Chondrocyte (in vitro differentiated cells): ENCODE results near the gene TRIM56. TPM values are rescaled to one million over a fixed set of nuclear protein-coding genes. Genes with fewer than 3 reads are reported as not detected.
A peak's percentile ranks its signal among the peaks of the same experiment; 100 is the strongest.
"Not testable (repeated sequence)": the region's sequence is repeated elsewhere in the genome, so short reads cannot be mapped to it uniquely, and the experiment has no call there.

Source experiments
- DNase-seq: peaks from one replicate; pipeline ENCODE4 v3.0.0; 2021; ENCODE audit warnings: mixed read lengths, low spot score
- H3K27ac Mint-ChIP-seq: one replicate; pipeline ENCODE4 v1.8.0; 2021; ENCODE audit warnings: mild to moderate bottlenecking, moderate library complexity, mixed read lengths; ENCODE audit not compliant: unreplicated experiment
- H3K27me3 Mint-ChIP-seq: 2 replicates; pipeline ENCODE4 v1.8.0; 2021; ENCODE audit warnings: low read depth, mixed read lengths
- H3K36me3 Mint-ChIP-seq: 2 replicates; pipeline ENCODE4 v1.8.0; 2021; ENCODE audit warnings: low read depth, mixed read lengths
- H3K4me1 Mint-ChIP-seq: 2 replicates; pipeline ENCODE4 v1.8.0; 2021; ENCODE audit warnings: low read depth, mild to moderate bottlenecking, mixed read lengths
- H3K4me3 Mint-ChIP-seq: one replicate; pipeline ENCODE4 v1.8.0; 2021; ENCODE audit warnings: mild to moderate bottlenecking, moderate library complexity, mixed read lengths; ENCODE audit not compliant: unreplicated experiment
- H3K9me3 Mint-ChIP-seq: 2 replicates; pipeline ENCODE4 v1.8.0; 2021; ENCODE audit warnings: low read depth, mixed read lengths
- total RNA-seq: library from RNA; stranded (reverse); gene quantifications from 3 replicates; pipeline ENCODE4 v1.2.1, GENCODE V29; 2021
- TF ChIP-seq, protein P1 (sequence below): fragments of 200-600 bp; sonication (generic); IDR thresholded peaks from 2 replicates; pipeline ENCODE4 v1.5.0; 2021; ENCODE audit warnings: antibody characterized with exemption, mild to moderate bottlenecking, moderate library complexity

TRIM56 gene
- total RNA-seq, 1 donor from 2014 or later, result 30.4 TPM

DNA sequence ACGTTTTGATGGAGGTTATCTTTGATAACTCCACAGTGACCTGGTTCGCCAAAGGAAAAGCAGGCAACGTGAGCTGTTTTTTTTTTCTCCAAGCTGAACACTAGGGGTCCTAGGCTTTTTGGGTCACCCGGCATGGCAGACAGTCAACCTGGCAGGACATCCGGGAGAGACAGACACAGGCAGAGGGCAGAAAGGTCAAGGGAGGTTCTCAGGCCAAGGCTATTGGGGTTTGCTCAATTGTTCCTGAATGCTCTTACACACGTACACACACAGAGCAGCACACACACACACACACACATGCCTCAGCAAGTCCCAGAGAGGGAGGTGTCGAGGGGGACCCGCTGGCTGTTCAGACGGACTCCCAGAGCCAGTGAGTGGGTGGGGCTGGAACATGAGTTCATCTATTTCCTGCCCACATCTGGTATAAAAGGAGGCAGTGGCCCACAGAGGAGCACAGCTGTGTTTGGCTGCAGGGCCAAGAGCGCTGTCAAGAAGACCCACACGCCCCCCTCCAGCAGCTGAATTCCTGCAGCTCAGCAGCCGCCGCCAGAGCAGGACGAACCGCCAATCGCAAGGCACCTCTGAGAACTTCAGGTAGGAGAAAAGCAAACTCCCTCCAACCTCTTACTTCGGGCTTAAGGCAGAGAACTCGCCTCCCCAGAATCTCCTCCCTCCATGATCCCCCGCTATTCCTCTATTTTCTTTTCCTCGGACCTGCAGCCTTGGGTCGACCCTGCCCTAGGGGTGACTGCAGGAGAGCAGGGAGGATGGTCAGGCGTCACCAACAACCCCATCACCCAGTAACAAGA, 41.6 kb downstream of the TRIM56 start, which contains the start of gene SERPINE1:
Gene SERPINE1 (plus strand): TSS at position 454 of the 809 bp plus-strand sequence. CDS start 1,290 bp downstream, outside the sequence.
- Mint-ChIP-seq H3K27ac (peak within 1 kb of the TSS; percentile 97), H3K4me1 (peaks cover 93% of the 10 kb centered on the region), H3K4me3 (peak within 1 kb of the TSS; percentile 91), H3K9me3 (no peaks in the 10 kb centered on the region), H3K36me3 (peaks cover 45% of the 10 kb centered on the region), H3K27me3 (no peaks in the 10 kb centered on the region)
- TF ChIP-seq, protein P1, sequence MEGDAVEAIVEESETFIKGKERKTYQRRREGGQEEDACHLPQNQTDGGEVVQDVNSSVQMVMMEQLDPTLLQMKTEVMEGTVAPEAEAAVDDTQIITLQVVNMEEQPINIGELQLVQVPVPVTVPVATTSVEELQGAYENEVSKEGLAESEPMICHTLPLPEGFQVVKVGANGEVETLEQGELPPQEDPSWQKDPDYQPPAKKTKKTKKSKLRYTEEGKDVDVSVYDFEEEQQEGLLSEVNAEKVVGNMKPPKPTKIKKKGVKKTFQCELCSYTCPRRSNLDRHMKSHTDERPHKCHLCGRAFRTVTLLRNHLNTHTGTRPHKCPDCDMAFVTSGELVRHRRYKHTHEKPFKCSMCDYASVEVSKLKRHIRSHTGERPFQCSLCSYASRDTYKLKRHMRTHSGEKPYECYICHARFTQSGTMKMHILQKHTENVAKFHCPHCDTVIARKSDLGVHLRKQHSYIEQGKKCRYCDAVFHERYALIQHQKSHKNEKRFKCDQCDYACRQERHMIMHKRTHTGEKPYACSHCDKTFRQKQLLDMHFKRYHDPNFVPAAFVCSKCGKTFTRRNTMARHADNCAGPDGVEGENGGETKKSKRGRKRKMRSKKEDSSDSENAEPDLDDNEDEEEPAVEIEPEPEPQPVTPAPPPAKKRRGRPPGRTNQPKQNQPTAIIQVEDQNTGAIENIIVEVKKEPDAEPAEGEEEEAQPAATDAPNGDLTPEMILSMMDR, result peak; percentile 68
- peak; percentile 99 for DNase-seq

DNA sequence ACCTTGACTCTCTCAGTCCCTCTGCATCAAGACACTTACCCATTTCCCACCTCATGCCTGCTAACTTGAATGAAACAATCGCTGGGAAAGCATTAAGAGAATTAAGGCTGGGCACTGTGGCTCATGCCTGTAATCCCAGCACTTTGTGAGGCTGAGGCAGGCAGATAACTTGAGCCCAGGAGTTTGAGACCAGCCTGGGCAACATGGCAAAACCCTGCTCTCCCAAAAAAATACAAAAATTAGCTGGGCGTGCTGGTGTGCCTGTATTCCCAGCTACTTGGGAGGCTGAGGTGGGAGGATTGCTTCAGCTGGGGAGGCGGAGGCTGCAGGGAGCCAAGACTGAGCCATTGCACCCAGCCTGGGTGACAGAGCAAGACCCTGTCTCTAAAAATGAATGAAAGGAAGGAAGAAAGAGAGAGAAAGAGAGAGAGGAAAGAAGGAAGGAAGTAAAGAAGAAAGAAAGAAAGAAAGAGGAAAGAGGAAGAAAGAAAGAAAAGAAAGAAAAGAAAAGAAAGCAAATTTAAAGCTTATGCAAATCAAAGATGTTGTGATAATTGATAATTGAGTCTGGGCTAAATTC, 42.3 kb downstream of the TRIM56 start:
- peak overlapping the region; percentile 97 for H3K27ac Mint-ChIP-seq
- no peaks in the 10 kb centered on the region for H3K27me3 Mint-ChIP-seq
- H3K4me3 Mint-ChIP-seq, result peak overlapping the region; percentile 91
- peaks cover 52% of the 10 kb centered on the region for H3K36me3 Mint-ChIP-seq
- no peaks in the 10 kb centered on the region for H3K9me3 Mint-ChIP-seq
- TF ChIP-seq, protein P1, result no peak
- peaks cover 93% of the 10 kb centered on the region for H3K4me1 Mint-ChIP-seq
- no peak for DNase-seq

DNA sequence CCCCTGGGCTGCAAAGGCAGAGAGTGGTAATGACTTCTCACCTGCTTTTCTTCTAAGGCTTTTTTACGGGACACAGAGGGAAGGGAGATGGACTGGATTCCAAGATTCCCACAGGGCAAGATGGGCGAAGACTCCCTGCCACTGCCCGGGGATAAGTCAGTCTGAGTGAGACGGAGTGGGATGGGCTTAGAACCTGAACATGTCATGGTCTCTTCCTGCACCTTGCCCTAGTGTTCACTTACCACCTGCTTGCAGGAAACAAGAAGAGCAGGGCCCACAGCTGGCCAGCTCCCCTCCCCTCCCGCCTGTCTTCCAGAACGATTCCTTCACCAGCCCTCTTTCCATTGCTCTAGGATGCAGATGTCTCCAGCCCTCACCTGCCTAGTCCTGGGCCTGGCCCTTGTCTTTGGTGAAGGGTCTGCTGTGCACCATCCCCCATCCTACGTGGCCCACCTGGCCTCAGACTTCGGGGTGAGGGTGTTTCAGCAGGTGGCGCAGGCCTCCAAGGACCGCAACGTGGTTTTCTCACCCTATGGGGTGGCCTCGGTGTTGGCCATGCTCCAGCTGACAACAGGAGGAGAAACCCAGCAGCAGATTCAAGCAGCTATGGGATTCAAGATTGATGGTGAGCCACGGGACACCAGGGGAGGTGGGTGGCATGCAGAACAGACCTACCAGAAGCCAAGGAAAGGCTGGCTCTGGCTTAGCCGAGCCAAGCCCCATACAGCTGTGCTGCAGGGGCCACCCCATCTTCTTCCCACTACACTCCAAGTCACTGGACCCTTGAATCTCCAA, 43.0 kb downstream of the TRIM56 start:
- no peak for DNase-seq
- no peaks in the 10 kb centered on the region for H3K27me3 Mint-ChIP-seq
- TF ChIP-seq, protein P1, result no peak
- peaks cover 93% of the 10 kb centered on the region for H3K4me1 Mint-ChIP-seq
- peak overlapping the region; percentile 91 for H3K4me3 Mint-ChIP-seq
- no peaks in the 10 kb centered on the region for H3K9me3 Mint-ChIP-seq
- peaks cover 59% of the 10 kb centered on the region for H3K36me3 Mint-ChIP-seq
- peak overlapping the region; percentile 97 for H3K27ac Mint-ChIP-seq

DNA sequence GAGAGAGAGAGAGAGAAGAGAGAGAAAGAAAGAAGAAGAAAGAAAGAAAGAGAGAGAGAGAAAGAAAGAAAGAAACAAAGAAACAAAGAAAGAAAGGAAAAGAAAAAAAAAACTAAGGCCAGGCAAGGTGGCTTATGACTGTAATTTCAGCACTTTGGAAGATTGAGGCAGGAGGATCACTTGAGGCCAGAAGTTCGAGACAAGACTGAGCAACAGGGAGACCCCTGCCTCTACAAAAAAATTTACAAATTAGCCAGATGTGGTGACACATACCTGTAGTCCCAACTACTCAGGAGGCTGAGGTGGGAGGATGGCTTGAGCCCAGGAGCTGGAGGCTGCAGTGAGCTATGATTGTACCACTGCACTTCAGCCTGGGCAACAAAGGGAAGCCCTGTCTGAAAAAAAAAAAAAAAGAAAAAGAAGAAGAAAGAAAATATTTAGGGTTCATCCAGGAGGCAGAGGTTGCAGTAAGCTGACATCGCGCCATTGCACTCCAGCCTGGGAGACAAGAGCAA, 44.4 kb downstream of the TRIM56 start:
- Mint-ChIP-seq H3K4me1 (peaks cover 97% of the 10 kb centered on the region), H3K9me3 (no peaks in the 10 kb centered on the region), H3K27ac (peak overlapping the region; percentile 97), H3K36me3 (peaks cover 72% of the 10 kb centered on the region), H3K4me3 (peak overlapping the region; percentile 91), H3K27me3 (no peaks in the 10 kb centered on the region)
- TF ChIP-seq, protein P1, result no peak
- DNase-seq, result no peak

DNA sequence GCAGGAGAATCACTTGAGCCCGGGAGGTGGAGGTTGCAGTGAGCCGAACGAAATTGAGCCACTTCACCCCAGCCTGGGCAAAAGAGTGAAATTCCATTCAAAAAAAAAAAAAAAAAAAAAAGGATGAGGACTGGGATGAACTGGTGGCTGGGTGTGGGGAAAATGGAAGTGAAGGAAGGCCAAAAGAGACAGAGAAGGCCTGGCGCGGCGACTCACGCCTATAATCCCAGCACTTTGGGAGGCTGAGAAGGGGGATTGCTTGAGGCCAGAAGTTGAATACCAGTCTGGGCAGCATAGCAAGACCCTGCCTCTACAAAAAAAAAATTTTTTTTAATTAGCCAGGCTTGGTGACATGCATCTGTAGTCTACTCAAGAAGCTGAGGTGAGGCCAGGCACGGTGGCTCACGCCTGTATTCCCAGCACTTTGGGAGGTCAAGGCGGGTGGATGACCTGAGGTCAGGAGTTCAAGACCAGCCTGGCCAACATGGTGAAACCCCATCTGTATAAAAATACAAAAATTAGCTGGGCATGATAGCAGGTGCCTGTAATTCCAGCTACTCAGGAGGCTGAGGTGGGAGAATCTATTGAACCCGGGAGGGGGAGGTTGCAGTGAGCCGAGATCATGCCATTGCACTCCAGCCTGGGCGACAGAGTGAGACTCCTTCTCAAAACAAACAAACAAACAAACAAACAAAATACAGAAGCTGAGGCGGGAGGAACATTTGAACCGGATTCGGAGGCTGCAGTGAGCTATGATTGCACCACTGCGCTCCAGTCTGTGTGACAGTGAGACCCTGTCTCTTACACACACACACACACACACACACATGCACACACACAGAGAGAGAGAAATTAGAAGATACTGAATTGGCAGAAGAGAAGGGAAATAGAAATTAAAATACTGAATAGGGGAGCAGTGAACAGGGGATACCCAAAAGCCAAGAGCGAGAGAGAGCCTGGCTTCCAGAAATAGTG, 47.6 kb downstream of the TRIM56 start:
- Mint-ChIP-seq H3K4me3 (peak overlapping the region; percentile 91), H3K36me3 (peaks cover 91% of the 10 kb centered on the region), H3K27ac (peak overlapping the region; percentile 97), H3K4me1 (peaks cover 97% of the 10 kb centered on the region)
- H3K27me3 Mint-ChIP-seq, H3K9me3 Mint-ChIP-seq, DNase-seq: not testable (repeated sequence)
